Measurements from ENCODE around the gene IDE.
"Not testable (repeated sequence)": the region's sequence is repeated elsewhere in the genome, so short reads cannot be mapped to it uniquely, and the experiment has no call there.

IDE gene

DNA sequence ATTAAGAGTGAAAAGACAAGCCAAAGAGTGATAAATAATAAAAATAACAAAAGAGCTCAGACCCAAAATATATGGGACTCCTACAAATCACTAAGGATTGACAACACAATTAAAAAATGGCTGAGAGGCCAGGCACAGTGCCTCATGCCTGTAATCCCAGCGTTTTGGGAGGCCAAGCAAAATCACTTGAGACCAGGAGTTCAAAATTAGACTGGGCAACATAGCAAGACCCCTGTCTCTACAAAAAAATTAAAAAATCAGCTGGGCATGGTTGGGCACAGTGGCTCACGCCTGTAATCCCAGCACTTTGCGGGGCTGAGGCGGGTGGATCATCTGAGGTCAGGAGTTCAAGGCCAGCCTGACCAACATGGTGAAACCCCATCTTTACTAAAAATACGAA, 137.3 kb downstream of the IDE start:
- H3K4me1 Mint-ChIP-seq (ENCODE audit: low read depth): no peaks in the 10 kb centered on the region
- no peaks in the 10 kb centered on the region for H3K27me3 Mint-ChIP-seq
- no peak overlapping the region for H3K27ac Mint-ChIP-seq
- no peak overlapping the region for H3K4me3 Mint-ChIP-seq
- no peaks in the 10 kb centered on the region for H3K9me3 Mint-ChIP-seq
- H3K36me3 Mint-ChIP-seq (ENCODE audit: low read depth): no peaks in the 10 kb centered on the region
- no peak for DNase-seq

DNA sequence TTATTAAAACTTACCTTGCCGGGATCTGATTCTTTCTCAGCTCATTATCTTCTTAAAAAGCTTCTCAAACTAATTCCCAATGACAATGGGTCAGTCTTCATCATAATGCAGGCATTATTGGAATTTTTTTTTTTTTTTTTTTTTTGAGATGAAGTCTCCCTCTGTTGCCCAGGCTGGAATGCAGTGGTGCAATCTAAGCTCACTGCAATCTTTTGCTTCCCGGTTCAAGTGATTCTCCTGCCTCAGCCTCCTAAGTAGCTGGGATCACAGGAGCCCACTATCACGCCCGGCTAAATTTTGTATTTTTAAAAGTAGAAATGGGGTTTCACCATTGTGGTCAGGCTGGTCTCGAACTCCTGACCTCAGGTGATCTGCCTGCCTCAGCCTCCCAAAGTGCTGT, 137.8 kb downstream of the IDE start:
- H3K4me1 Mint-ChIP-seq (ENCODE audit: low read depth); H3K9me3 Mint-ChIP-seq; H3K4me3 Mint-ChIP-seq; H3K27me3 Mint-ChIP-seq; H3K36me3 Mint-ChIP-seq (ENCODE audit: low read depth); H3K27ac Mint-ChIP-seq; DNase-seq: not testable (repeated sequence)

DNA sequence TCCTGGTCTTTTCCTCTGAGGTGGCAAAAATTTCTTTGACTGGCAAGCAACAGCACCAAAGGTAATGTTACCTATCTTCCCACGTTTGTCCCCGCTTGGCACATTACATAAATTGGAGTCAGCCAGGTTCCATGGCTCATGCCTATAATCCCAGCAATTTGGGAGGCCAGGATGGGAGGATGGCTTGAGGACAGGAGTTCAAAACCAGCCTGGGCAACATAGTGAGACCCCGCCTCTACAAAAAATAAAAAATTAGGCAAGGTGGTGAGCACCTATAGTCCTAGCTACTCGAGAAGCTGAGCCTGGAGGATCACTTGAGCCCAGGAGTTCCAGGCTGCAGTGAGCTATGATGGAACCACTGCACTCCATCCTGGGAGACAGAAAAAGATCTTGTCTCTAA, 139.5 kb downstream of the IDE start:
- no peaks in the 10 kb centered on the region for H3K36me3 Mint-ChIP-seq (ENCODE audit: low read depth)
- H3K27ac Mint-ChIP-seq: no peak overlapping the region
- no peaks in the 10 kb centered on the region for H3K4me1 Mint-ChIP-seq (ENCODE audit: low read depth)
- no peak overlapping the region for H3K4me3 Mint-ChIP-seq
- H3K9me3 Mint-ChIP-seq: no peaks in the 10 kb centered on the region
- H3K27me3 Mint-ChIP-seq: no peaks in the 10 kb centered on the region
- DNase-seq: no peak

DNA sequence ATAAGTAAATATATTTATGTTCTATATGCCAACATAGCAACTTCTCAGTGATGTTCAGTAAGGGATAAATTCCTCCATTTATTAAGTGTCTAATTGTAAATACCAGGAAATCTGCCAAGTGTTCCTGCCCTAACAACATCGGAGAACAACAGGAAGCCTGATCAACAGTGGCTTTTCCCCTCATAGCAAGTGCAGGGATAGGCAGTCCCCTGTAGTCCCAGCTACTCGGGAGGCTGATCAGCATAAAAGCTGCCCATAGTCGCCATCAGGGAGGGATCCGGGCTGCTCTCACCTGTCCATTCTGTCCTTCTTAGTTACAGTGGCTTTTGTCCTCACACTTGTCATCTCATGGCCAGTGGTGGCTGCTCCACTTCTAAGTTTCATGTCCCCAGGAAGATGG, 141.3 kb downstream of the IDE start:
- no peaks in the 10 kb centered on the region for H3K27me3 Mint-ChIP-seq
- no peaks in the 10 kb centered on the region for H3K9me3 Mint-ChIP-seq
- no peak for DNase-seq
- H3K4me3 Mint-ChIP-seq: no peak overlapping the region
- no peaks in the 10 kb centered on the region for H3K36me3 Mint-ChIP-seq (ENCODE audit: low read depth)
- no peaks in the 10 kb centered on the region for H3K4me1 Mint-ChIP-seq (ENCODE audit: low read depth)
- H3K27ac Mint-ChIP-seq: no peak overlapping the region

DNA sequence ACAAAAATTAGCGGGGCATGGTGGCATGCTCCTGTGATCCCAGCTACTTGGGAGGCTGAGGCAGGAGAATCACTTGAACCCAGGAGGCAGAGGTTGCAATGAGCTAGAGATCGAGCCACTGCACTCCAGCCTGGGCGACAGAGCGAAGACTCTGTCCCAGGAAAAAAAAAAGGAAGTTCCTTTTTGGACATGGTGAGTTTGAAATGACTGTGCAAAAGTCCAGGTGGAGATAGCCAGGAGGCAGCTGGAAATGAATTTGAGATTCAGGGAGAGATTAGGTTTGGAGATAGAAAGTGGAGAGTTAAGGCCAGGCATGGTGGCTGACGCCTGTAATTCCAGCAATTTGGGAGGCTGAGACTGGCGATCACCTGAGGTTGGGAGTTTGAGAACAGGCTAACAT, 143.8 kb downstream of the IDE start:
- no peak for DNase-seq
- no peak overlapping the region for H3K27ac Mint-ChIP-seq
- H3K36me3 Mint-ChIP-seq (ENCODE audit: low read depth): no peaks in the 10 kb centered on the region
- H3K4me3 Mint-ChIP-seq: no peak overlapping the region
- H3K9me3 Mint-ChIP-seq: no peaks in the 10 kb centered on the region
- no peaks in the 10 kb centered on the region for H3K4me1 Mint-ChIP-seq (ENCODE audit: low read depth)
- H3K27me3 Mint-ChIP-seq: no peaks in the 10 kb centered on the region

DNA sequence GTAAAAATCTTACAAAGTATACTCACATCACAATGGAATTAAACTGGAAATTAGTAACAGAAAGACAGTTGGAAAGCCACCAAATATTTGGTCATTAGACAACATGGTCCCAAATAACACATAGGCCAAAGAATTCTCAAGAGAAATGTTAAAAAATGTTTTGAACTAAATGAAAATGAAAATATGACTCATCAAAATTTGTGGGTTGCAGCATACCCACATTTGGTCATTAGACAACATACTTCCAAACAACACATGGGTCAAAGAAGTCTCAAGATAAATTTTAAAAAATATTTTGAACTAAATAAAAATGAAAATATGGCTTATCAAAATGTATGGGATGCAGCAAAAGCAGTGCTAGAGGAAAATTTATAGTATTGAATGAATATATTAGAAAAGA, 152.3 kb downstream of the IDE start:
- H3K9me3 Mint-ChIP-seq: peaks cover 6% of the 10 kb centered on the region

DNA sequence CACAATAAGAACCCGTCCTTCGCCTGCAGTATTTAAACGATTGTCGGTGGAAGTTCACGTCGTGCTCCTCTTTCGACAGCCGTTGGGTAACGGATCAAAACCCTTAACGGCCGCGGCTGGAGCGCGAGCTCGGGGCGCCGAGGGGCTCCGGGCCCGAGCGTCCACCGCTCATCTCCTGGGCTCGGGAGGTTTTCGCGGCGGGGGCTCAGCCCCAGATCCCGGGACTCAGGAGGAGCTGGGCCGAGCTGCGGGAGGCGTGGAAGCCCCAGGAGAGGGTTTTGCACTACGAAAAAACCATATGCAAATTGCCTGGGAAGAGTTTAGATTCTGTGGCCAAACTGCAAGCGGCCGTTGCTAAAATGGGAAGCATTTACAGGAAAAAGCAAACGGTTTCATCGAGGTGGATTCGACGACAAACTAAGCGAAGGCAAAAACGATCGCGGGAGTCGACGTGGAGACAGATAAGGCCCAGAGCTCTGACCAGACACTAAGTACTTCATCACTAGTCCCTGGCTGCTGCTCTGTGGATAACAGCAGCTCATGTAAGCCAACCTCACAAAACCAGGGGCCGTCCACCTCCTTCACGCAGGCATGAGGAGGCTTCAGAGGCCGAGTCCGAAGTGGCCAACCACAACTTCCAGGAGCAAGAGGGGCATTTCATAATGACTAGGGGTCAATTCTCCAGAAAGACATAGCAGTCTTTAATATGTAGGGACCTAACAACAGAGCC, 153.2 kb downstream of the IDE start:
- no peak overlapping the region for H3K27ac Mint-ChIP-seq
- no peak for DNase-seq
- H3K9me3 Mint-ChIP-seq: peaks cover 10% of the 10 kb centered on the region
- H3K27me3 Mint-ChIP-seq: peaks cover 61% of the 10 kb centered on the region
- peak overlapping the region; percentile 26 for H3K4me3 Mint-ChIP-seq
- no peaks in the 10 kb centered on the region for H3K36me3 Mint-ChIP-seq (ENCODE audit: low read depth)
- peaks cover 4% of the 10 kb centered on the region for H3K4me1 Mint-ChIP-seq (ENCODE audit: low read depth)

More for the DNA sequence above, 152.3 kb downstream of the IDE start:
- no peak for DNase-seq
- Mint-ChIP-seq H3K36me3 (ENCODE audit: low read depth) (no peaks in the 10 kb centered on the region), H3K27me3 (peaks cover 56% of the 10 kb centered on the region), H3K4me1 (ENCODE audit: low read depth) (peaks cover 4% of the 10 kb centered on the region), H3K4me3 (no peak overlapping the region), H3K27ac (no peak overlapping the region)

DNA sequence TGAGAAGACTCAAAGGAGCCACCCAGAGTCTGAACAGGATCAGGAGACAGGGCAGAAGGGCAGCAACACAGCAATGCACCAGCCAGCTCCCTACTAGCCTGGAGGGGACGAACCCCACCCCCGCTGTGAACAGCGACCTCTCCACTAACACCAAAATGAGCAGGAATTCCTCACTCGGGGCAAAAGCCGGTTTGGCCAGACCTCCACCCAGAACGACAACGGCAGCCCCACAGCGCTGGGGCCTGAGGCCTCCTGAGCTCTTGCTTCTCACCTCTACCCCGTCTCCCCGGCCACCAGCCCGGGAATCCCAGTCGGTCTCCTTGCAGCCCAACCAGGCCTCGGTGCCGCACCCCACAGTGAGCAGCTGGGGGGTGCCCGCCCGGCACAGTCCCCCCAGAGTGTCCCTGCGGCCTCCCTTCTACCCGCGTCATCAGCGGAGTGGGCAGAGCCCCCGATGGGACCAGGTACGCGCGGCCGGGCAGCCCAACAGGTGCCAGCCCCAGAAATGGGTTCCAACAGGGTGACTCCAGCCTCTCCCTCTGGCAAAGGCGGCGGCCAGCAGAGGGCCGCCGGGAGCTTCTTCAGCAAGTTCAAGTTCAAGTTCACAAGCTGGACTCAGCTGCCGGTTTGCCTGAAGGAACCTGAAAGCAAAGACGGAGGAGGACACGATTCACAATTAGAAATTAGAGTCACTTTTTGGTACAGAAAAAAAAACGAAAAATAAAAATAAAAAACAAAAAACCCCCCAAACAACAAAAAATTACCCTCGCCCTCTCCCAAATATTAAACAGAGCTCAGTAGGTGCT, 153.9 kb downstream of the IDE start:
- Mint-ChIP-seq H3K36me3 (ENCODE audit: low read depth) (no peaks in the 10 kb centered on the region), H3K9me3 (peaks cover 10% of the 10 kb centered on the region), H3K27me3 (peaks cover 61% of the 10 kb centered on the region), H3K27ac (no peak overlapping the region), H3K4me3 (peak overlapping the region; percentile 26), H3K4me1 (ENCODE audit: low read depth) (peaks cover 4% of the 10 kb centered on the region)
- peak; percentile 34 for DNase-seq

DNA sequence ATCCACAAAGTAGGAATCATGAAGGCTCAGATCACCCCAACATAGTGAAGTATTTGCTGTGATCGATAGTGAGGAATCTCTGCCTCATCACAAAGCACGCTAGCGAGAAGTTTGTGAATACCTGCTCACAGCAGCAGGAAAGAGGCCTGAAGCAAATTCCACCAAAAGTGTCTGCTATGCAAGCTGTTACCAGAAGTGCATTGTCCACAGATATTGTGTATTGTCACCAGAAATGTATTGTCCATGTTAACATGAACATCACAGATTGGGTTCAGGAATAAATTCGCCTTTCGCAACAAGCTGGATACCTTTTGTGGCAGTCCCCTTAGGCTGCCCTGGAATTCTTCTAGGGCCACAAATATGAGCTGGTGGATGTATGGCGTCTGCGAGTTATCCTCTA, 155.0 kb downstream of the IDE start:
- Mint-ChIP-seq H3K27ac (no peak overlapping the region), H3K4me3 (no peak overlapping the region), H3K36me3 (ENCODE audit: low read depth) (no peaks in the 10 kb centered on the region), H3K27me3 (peaks cover 62% of the 10 kb centered on the region), H3K4me1 (ENCODE audit: low read depth) (peaks cover 4% of the 10 kb centered on the region), H3K9me3 (peaks cover 10% of the 10 kb centered on the region)
- DNase-seq: no peak

DNA sequence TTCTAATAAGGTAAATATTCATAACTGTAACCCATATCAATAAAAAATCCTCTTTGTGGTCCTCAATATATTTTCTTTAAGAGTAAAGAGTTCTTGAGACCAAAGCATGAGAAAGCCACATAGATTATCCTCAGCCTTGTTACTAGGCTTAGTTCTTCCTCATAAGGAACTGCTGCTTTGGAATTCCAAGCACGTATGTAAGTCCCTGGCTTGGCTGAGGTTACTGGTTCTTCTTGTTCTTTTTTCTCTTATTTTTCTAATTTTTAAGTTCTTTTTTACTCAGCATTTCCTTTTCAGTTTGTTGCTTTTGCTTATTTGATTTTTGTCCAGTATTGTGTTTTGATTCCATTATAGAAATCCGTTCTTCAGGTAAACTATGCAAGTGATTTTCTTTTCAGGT, 155.7 kb downstream of the IDE start:
- DNase-seq: no peak
- Mint-ChIP-seq H3K4me1 (ENCODE audit: low read depth) (peaks cover 4% of the 10 kb centered on the region), H3K36me3 (ENCODE audit: low read depth) (no peaks in the 10 kb centered on the region), H3K4me3 (no peak overlapping the region), H3K27ac (no peak overlapping the region), H3K27me3 (peaks cover 58% of the 10 kb centered on the region), H3K9me3 (peaks cover 10% of the 10 kb centered on the region)

DNA sequence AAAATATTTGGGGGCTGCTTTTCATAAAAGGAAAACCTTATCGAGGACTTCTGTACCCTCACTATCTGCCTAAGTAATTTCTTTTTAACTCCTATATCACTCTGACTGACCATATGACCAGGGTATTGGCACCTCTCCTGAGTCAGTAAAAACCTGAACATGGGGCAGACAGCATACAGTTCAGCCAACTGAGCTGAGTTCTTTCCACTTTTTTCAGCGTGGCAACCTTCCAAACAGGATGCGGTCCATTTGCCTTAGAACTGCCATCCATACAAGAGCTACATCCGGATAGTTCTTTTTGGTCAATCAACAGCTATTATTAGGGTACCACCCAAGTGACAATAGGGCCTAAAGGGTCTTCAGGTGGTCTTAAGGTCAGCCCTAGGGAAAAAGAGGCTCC, 160.4 kb downstream of the IDE start:
- Mint-ChIP-seq H3K27me3 (peaks cover 22% of the 10 kb centered on the region), H3K9me3 (peaks cover 4% of the 10 kb centered on the region), H3K4me3 (no peak overlapping the region), H3K4me1 (ENCODE audit: low read depth) (no peaks in the 10 kb centered on the region), H3K27ac (no peak overlapping the region), H3K36me3 (ENCODE audit: low read depth) (no peaks in the 10 kb centered on the region)
- DNase-seq: no peak

DNA sequence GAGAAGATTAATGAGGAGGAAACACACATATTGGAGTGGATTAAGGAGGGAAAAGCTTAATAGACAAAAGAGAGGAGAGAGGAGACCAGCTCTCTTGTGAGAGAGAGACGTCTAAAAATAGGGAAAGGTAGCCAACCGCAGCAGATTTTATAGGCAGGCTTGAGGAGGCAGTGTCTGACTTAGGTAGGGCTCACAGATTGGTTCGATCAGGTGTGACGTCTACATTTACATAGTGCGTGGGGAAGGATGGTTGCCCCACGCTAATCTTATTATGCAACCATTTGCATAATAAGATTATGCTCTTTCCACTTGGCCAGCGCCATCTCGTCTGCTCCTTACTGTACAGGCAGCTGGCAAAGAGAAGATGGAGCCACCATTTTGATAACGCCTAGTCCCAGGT, 160.9 kb downstream of the IDE start:
- H3K27me3 Mint-ChIP-seq: peaks cover 19% of the 10 kb centered on the region
- no peak overlapping the region for H3K27ac Mint-ChIP-seq
- no peak overlapping the region for H3K4me3 Mint-ChIP-seq
- peaks cover 4% of the 10 kb centered on the region for H3K9me3 Mint-ChIP-seq
- H3K36me3 Mint-ChIP-seq (ENCODE audit: low read depth): no peaks in the 10 kb centered on the region
- DNase-seq: no peak
- no peaks in the 10 kb centered on the region for H3K4me1 Mint-ChIP-seq (ENCODE audit: low read depth)

DNA sequence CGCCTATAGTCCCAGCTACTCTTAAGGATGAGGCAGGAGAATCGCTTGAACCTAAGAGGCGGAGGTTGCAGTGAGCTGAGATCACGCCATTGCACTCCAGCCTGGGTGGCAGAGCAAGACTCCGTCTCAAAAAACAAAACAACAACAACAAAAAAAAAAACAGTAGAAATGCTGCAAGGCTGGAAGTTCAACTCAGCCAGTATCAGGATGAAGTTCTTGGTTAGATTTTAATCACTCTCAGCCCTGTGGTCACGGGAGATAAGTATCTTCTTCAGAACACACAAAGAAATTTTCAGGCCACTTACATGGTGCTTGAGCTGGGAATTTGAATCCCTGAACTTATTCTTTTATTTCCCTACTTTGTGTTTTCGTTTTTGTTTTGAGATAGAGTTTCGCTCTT, 162.5 kb downstream of the IDE start:
- no peak for DNase-seq
- H3K4me1 Mint-ChIP-seq (ENCODE audit: low read depth): no peaks in the 10 kb centered on the region
- no peak overlapping the region for H3K4me3 Mint-ChIP-seq
- peaks cover 13% of the 10 kb centered on the region for H3K27me3 Mint-ChIP-seq
- no peaks in the 10 kb centered on the region for H3K36me3 Mint-ChIP-seq (ENCODE audit: low read depth)
- peaks cover 4% of the 10 kb centered on the region for H3K9me3 Mint-ChIP-seq
- no peak overlapping the region for H3K27ac Mint-ChIP-seq

DNA sequence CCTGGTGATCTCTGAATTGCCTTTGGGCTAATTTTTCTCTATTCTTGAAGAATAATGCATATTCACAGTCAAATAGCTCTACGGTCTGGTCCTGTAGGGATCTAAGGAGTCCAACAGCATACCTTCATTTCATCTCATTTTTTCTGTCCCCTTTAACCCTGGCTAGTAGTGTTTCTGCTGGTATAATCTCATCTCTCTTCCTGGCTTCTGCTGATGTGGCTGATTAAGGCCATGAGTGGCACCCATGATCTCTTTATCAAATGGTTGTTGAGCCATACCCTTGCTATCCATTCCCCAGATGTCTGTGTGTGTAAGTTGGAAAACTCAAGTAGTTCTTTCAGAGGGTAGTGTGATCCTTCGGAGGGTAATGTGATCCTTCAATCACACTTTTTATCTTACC, 163.4 kb downstream of the IDE start:
- no peak for DNase-seq
- Mint-ChIP-seq H3K36me3 (ENCODE audit: low read depth) (no peaks in the 10 kb centered on the region), H3K4me1 (ENCODE audit: low read depth) (no peaks in the 10 kb centered on the region), H3K27ac (no peak overlapping the region), H3K27me3 (peaks cover 8% of the 10 kb centered on the region), H3K9me3 (no peaks in the 10 kb centered on the region), H3K4me3 (no peak overlapping the region)

DNA sequence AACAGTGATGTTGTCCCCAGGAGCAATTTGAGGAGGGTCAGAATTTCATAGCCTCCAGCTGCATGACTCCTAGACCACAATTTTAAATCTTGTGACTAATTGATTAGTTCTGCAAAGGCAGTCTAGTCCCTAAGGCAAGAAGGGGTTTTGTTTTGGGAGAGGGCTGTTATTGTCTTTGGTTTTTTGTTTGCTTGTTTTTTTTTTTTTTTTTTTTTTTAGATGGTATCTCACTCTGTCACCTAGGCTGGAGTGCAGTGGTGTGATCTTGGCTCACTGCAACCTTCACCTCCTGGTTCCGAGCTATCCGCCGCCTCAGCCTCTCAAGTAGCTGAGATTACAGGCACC, 165.9 kb downstream of the IDE start:
- no peaks in the 10 kb centered on the region for H3K4me1 Mint-ChIP-seq (ENCODE audit: low read depth)
- H3K27ac Mint-ChIP-seq: no peak overlapping the region
- no peak for DNase-seq
- H3K27me3 Mint-ChIP-seq: peaks cover 4% of the 10 kb centered on the region
- no peak overlapping the region for H3K4me3 Mint-ChIP-seq
- no peaks in the 10 kb centered on the region for H3K36me3 Mint-ChIP-seq (ENCODE audit: low read depth)
- no peaks in the 10 kb centered on the region for H3K9me3 Mint-ChIP-seq

All from activated T-cell treated with anti-CD3 and anti-CD28 coated beads, Interleukin-2, amount 50 U/mL, for 24 hours (primary cell).